HG02870 (cell line): ENCODE data around the gene ADAM19.

Experiments
- ATAC-seq: cut with Tn5 transposase; IDR thresholded peaks from one replicate; pipeline ENCODE4 v1.9.1; 2021; ENCODE audit warnings: mild to moderate bottlenecking, moderate library complexity; ENCODE audit not compliant: unreplicated experiment

Gene ADAM19

DNA sequence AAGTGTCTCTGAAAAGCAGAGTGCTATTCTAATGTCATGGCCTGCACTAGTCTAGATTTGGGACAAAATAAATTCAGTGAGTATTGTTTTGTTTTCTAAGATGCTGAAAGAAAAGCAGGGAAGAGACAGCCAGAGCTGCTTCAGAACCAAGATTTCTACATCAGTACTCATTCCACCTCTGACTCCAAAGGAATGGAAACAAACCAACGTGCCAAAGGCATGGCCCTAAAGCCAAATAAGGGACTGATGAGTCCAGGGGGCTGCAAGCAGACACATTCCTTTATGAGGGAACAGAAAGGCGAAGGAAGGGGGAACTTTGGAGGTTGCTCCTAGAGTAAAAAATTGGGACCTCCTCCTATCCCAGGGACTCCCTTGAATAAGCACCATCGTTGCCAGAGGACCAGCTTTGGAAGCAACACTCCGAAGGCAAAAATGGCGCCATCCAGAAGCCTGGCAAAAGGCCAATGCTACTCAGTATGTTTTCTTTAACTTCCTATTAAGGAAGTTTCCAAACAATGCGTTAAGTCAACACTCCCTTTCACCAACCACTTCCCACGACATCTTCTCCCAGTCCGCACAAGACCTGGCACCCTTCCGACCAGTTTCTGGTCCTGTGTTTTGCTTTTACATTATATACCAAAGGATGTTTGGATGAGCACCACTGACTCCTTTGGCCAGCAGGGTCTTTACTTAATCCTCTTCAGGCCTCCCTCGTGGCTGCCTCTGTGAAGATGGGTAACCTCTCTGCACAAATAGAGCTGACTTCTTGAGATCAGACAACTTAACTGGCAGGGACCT lies 31.6 kb downstream of the ADAM19 start:
- no peak for ATAC-seq

DNA sequence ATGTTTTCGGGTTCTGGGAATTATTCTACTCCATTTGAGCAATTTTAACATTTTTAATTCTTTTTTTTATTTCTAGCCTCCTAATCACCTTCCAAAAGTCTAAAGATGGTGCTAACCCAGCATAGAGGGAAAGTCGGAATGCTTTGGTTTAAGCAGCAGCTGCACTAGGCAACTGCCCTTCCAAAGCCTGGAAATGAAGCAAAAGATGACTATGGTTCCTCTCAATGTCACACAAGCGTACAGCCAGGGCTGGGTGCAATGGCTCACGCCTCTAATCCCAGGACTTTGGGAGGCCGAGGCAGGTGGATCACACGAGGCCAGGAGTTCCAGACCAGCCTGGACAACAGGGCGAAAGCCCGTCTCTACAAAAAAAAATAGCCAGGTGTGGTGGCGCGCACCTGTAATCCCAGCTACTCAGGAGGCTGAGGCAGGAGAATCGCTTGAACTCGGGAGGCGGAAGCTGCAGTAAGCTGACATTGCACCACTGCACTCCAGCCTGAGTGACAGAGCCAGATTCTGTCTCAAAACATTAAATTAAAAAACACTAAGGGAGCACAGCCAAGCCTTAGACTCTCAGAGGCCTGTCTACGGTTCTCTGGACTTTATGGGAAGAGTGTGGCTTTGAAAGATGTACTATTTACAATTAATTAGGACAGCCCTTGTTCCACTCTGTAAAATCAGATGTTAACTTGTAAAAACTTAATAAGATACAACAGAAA lies 33.1 kb downstream of the ADAM19 start:
- ATAC-seq, result no peak

DNA sequence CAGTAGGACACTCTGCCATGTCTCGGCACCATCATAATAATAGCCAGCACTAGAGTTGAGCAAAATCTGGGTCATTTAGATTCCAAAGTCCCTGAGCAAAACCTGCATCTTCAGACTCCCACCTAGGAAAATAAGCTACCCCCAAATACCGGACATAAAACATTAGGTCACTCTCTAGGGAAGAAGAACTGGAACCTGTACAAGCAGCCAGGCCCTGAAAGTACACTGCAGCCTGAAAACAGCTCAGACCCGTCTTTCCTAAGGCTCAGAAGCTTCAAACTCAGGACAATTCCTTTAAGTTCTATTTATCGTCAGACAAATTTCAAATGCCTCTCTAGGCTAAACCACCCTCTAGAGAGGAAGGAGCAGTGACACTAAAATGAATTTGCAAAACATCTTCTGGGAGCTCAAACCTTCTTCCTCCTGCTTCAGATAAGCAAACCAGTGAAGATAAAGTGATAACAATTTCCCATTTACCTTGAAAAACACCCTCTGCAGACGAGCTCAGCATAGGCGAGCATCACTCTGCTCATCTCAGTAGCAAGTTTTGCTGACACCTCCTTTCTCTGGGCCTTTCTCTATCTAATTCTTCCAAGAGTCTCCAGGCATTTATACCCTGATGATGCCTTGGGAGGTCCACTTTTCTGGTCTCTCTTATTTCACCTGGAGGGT lies 34.0 kb downstream of the ADAM19 start:
- peak; percentile 4 for ATAC-seq

DNA sequence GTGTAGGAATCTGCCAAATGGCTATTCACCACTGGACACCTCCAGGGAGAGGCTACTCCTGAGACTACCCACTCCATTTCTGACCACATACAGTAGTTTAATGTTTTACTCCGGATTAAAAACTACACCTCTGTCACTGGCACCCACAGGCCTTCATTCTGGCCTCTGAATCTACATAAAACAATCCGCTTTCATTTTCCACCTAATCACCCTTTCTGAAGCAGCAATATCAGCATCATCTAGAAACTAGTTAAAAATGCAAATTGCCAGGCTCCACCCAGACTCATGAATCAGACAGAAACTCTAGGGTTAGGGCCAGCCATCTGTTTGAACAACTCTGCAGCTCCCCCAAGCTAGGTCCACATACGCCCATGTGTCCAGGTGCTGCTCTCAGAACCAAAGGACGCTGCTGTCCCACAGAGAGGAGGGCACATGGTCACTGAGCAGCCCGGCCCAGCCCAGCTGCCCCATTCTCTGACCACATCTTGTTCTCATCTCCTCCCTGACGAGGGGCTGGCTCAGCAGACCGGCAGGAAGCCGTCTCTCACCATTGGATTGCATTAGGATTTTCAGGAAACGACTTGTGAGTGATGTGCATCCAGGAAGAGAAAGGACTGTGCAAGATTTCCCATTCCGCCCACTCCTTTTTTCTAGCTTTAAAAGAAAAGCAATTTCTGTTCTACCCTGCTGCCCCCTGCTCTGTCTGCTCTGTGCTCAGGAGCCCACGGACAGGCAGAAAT lies 34.7 kb downstream of the ADAM19 start:
- ATAC-seq, result peak; percentile 95

DNA sequence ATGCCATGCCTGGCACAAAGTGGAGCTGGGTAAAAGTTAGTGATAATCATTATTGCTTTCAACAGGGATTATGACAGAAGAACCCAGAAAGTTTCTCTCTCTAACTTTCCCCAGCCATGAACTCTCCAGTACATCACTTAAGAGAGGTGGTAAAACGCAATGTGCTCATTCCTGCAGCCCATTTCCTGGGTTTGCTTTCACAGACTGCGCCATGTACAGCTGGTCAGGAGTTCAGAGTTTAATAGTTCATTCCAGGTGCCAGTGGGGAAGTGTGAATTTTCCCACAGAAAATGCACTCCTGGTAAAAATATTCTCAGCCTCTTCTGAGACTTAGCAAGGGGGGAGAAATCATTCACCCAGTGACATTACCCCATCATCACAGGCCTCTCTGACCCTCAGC lies 35.5 kb downstream of the ADAM19 start:
- ATAC-seq, result no peak

DNA sequence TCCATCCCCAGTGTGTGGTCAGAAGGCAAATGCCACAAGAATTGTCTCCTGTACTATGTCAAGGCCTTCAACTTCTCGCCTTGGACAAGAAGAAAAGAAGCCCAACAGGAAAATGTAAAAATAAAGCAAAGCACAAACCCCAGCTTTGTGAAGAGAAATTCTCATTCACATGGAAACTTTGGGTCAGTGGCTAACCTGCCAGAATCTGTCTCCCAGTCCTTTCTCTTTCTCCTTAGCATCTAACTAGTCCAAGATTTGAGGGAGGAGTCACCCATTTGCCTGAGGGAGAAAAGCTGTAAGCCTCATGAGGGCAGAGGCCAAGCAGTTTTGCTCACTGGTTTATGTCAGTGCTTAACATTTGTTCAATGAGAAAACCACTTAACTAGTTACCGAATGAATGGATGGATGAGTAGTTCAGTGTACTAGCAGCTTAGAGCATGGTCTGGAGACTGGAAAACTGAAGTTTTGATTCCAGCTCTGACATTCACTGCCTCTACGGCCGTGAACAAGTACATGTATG lies 36.0 kb downstream of the ADAM19 start:
- no peak for ATAC-seq

DNA sequence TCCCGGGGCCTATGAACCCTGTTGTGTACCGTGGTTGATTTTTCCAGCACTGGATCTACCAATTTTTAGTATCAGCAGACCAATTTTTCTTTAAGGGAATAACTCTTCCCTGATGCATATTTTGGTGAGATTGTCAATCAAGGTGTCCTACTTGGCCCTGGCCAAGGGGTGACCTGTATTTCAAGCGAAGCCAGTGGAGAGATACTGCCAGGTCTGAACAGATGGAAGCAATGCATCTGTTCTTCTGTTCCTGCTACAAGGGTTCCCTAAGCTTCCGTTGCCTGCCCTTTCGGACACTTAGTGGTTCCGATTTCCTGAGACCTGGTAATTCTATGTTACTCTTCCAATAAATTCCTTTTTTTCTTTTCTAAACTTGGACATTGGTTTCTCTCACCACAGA lies 37.3 kb downstream of the ADAM19 start:
- no peak for ATAC-seq

DNA sequence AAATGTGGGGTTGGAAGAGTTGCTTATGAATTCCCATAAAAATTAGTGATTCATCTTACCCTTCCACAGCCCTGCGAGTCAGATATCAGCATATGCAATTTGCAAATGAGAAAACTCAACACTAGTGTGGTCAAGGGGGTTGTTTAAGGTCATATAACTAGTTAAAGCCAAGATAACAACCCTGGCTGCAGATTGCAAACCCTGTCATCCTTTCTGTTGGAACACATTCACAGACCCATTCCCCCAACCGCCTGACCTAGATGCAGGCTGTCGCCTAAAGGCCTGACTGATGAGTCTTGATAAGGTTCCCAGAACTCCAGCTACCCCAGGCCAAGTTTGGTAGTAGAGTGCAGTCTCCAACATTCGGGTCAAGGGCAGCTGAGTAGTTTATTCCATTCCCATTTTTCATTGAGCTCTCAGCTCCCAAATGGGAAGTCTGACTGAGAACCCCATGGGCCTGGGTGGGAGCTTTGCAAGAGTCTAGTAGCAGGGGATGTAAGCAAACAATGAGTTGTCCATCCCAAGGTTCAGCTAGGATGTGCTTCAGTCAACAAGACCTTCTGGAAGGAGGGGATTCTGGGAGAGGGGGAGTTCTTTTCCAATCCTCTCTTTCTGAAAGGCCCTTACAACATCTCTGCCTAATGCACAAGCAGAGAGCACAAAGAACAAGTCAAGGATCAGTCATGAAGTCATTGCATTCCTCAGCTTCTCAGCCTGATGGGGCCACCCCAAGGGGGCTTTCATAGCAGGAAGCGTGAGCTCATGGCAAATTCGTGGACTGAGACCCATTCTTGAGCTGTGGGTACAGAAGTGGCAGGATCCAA lies 40.3 kb downstream of the ADAM19 start:
- ATAC-seq, result no peak

DNA sequence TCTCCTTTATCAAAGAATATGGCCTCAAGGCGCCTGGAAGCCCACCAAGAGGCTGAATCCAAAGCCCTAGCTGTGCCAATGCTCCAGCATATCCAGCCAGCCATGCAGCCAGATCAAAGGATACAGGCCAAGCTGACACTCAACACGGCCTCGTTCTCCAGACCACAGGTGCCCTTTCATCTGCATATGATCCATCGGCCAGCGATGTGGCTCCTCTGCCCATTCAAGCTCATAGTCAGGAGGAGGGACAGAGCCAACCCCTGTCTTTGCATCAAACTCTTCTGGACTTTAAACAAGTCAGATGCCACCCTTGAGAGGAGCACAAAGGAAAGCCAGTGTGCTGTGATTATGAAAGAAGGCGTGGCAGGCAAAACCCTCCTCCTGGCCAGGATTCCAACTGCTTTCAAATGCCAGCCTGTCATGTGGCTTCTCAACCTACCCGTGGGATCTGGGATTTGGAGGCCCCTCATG lies 42.5 kb downstream of the ADAM19 start:
- no peak for ATAC-seq

DNA sequence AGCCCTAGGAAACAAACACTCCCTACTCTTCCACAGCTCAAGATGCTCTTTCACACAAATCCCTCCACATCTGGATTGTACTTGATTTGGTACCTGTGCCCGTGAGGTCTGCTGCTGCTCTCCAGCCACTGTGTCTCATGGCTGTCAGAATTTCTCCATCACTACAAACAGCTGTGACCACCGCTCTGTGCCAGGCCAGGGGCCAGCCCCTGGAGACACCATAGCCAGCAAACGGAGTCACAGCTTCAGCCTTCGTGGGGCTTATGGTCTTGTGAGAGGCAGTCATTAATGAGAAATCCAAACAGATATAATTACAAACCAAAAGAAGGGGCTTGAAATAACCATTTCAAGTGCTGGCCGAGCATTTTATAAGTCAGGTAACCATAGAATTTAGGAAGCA lies 43.6 kb downstream of the ADAM19 start:
- ATAC-seq, result no peak

DNA sequence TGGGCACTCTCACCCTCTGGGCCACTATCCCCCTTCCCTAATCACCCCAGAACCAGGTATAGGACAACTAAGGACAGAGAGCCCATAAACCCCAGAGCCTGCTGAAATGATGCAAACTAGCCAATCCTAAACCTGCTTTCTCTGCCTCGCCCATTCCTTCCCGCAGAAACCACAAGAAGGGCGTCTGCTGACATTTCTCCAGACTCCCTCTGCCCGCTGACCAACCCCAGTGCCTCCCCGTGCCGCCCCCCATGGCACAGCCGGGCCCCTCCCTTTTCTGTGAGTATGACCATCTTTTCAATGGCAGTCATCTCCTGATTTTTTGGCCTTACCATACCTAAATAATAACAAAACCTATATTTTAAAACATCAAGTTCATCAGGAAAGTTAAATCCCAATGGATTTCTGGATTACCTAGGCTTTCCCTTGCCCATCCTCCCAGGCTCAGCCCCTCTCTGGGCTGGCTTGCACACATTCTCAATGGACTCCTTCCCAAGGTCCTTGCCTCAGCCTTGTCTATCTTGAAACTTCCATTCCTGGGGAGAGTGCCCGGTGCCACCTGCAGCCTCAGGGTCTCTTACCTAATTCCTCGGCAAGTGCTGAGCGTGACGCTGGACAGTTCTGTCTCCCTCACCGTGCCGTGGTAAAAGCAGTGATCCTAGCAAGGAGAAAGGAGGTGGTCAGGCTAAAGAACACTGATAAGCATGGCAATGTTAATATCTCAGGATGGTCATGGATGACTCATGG lies 45.2 kb downstream of the ADAM19 start:
- ATAC-seq, result no peak

DNA sequence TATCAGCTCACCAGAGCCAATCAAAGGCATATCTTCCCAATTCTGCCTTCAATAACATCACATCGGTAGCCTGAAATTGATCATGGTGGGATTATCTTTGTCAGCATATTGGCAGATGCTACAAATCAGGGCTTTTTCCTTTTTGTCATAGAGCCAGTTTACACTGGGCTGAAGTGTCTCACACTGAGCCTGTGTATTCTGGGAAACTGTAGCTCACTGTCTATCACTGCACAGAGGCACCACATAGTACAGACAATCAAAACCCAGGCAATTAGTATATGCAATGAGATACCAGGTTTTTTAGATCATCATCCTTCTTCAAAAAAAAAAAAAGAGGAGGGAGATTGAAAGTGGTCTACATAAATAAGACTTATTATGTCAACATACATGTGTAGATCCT lies 46.6 kb downstream of the ADAM19 start:
- no peak for ATAC-seq

DNA sequence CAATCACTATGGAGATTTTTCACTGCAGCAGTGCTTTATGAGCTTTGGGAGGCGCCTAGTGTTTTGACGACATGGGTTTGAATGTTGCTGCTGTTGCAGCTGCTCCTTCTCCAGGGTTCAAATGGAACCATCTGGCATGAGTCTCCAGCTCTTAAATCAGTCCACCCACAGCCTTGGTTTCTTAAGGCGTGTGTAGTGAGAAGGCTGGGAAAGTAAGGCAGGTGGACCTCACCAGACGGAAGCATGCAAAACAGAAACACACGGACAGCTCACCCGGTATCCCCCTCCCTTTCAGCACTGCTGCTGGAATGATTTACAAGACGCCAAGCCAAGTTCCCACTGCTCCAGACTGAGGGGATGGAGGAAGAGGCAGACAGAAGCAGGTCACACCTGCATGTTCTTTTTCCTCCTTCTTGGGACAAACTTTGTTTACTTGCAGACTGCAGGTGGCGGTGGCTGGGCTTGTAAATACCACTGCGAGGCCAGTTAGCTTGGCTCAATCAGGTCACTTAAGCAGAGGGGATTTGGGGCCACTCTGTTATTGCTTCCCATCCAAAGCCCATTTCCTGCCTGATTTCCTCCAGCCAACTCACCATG lies 47.4 kb downstream of the ADAM19 start:
- no peak for ATAC-seq

DNA sequence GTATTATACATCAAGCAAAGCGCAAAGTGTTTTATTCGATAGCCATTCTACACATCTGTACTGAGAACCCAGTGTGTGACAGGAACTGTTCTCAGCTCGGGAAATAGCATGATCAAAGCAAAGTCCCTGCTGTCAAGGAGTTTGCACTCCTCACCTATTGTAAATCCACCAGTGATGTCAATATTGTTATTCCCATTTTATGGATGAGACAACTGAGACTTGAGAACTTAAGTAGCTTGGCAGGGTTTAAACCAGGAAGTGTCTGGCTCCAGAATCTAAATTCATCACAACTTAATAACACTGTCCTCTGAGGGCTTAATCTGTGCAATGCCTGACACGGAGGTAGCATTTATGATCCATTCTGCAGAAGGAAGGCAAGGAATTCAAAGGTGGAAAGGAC lies 50.7 kb downstream of the ADAM19 start:
- ATAC-seq, result no peak

DNA sequence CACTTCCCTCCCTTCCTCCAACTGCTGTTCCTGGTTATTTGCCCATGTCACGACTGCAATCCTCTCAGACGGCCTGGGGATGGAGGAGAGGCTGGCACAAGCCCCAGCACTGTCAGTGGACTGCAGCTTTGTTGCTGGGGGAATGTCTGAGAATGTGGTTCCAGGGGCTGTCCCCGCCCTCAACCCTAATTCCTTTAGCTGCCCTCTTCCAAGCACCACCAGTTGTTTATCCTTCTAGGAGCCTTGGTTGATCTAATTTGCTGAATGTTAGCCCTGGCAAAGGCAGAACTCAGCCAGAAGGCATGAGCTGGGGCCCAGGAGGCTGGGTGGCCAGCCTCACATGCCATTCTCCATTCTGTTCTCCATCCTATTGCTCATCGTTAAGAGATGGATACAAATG lies 51.6 kb downstream of the ADAM19 start:
- no peak for ATAC-seq

DNA sequence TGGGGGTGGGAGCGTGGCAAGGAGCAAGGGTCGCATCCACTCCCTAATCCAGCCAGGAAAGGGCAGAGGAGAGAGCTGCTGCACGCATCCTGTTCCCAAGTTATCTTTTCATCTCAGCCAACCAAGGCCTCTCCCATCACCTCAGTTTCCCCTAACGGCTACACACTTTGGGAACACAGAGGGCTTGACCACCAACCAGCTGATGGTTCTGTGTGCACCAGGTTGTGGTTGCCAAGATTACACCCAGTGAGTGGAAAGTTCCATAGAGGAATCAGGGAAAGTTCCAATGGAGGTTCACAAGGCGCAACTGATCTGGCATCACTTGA lies 53.9 kb downstream of the ADAM19 start:
- ATAC-seq, result no peak

DNA sequence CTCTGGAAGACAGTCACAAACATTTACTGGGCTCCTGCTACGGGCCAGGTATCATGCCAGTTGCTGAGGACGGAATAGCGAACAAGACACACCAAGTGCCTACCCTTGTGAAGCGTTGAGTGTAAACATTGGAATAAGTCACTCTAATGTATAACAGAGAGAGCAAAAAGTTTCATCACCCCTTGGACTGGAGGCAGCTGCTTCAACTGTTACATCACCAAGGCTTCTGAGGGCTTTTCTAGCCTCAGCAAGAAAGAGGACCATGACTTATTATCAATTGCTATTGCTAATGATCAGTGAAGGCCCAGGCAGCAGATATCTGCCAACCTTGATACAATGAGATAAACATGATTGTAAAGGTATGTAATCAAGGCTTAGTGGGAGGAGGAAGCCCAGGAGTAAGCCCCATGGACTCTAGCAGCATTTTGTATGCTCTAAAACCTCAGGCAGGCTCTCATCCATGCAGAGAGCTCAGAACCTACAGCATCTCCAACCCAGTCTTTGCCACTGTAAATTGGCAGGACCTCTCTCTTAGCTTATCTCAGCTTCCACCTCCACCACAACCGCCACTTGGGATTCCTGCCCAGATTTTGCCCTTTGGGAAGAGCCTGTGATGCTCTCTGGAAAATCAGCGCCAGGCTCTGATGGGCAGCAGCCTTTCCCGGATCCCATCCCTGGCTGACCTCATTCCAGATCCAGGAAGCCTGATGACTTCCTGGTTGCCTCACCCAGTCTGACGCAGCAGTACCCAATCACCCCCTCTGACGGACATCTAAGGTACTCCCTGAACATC lies 54.5 kb downstream of the ADAM19 start:
- ATAC-seq, result no peak

DNA sequence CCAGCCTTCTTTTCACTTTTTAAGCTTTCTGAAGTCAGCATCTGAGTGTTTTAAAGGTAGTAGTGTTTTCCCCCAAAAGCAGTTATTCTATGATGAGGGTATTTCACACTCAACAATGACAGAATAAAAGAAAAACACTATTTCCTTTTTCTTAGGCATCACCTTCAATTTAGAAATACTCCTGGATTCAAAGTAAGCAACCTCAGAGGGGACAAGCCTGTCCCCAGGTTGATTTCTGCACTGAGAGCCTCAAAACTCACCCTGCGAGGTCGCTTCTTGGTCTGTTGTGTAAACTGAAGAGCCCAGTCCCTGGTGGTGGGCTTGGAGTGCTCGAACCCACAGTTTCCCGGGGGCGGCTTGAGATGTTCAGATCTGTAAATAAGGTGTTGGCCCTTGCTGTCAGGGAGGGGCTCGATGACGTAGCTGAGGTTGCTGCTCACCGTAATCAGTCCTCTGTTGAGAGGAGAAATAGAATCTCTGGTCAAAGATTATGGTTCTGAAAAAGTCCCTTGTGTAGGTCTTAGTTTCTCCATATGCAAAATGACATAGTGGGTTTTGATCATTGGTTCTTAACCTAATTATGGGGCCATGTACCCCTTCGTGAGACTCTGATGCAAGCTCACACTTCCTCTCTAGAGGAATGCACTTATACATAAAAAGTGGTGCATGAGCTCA lies 55.9 kb downstream of the ADAM19 start:
- peak; percentile 69 for ATAC-seq
